Stimulated activated naive CD8-positive, alpha-beta T cell treated with anti-CD3 and anti-CD28 coated beads, Interleukin-15, amount 100 ng/mL, for 72 hours (primary cell): ENCODE results near the gene CTNNA2.
A peak's percentile ranks its signal among the peaks of the same experiment; 100 is the strongest.

Experiments used
- ATAC-seq: fragments of 150-1000 bp; cut with Tn5 transposase; 2 replicates; pipeline ENCODE4 v1.10.0; 2021; ENCODE audit warnings: mild to moderate bottlenecking, moderate library complexity
- DNase-seq, 2 donors: peaks; one replicate each; pipeline ENCODE4 v3.0.0; 2021 to 2022
- H3K27ac Mint-ChIP-seq, 2 donors: one replicate each; pipeline ENCODE4 v1.8.0; 2022; ENCODE audit warnings: mild to moderate bottlenecking in 2 of 2, mixed read lengths in 2 of 2, moderate library complexity in 2 of 2
- H3K27me3 Mint-ChIP-seq: one replicate; pipeline ENCODE4 v1.8.0; 2022; ENCODE audit warnings: mixed read lengths
- H3K4me1 Mint-ChIP-seq: one replicate; pipeline ENCODE4 v1.8.0; 2022; ENCODE audit warnings: mild to moderate bottlenecking, mixed read lengths
- H3K4me3 Mint-ChIP-seq, 2 donors: one replicate each; pipeline ENCODE4 v1.8.0; 2022; ENCODE audit warnings: mild to moderate bottlenecking in 2 of 2, mixed read lengths in 2 of 2, moderate library complexity in 1 of 2
- H3K9me3 Mint-ChIP-seq, 2 donors: one replicate each; pipeline ENCODE4 v1.8.0; 2022; ENCODE audit warnings: mixed read lengths in 2 of 2

Gene CTNNA2

DNA sequence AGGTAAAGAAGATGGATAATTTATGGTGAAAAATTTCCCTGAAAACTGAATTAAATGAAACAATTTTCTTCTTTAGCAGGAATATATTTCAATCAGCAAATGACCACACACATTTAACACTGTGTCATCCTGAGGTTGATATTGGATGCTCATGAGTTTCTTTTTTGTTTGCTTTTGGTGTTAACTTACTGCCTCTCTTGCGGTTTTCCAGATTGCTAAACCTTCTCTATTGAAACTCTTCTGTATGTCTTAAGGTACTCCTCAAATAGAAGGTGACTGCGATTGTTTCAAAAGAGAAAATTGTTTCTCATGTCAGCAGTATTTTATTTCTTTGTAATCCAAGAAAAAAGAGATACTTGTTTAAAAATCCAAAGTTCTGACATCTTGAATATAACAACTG, 692.6 kb downstream of the CTNNA2 start:
- H3K27me3 Mint-ChIP-seq = no peaks in the 10 kb centered on the region
- H3K27ac Mint-ChIP-seq = no peak overlapping the region
- no peak for DNase-seq
- no peaks in the 10 kb centered on the region for H3K4me1 Mint-ChIP-seq
- no peak for ATAC-seq
- H3K9me3 Mint-ChIP-seq = peaks cover 21 to 40% of the 10 kb centered on the region in 2 donors
- H3K4me3 Mint-ChIP-seq = no peak overlapping the region

DNA sequence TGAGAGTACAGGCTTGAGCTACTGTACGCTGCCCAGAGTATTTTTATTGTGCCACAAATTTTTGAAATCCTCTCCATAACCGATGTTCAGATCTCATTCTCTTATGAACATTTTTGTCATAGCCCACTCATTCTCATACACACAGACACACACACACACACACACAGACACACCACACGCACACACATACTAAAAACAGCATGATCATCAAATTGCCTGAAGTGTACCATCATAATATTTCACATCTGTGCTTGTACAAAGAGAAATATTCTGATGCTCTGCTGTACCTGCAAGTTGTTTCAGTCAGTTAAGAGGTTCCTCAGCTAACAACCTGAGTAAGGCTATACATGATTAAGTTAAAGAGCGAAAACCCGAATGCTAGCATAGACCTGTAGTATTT, 696.6 kb downstream of the CTNNA2 start:
- H3K4me3 Mint-ChIP-seq = no peak overlapping the region
- H3K27ac Mint-ChIP-seq = no peak overlapping the region
- no peaks in the 10 kb centered on the region for H3K27me3 Mint-ChIP-seq
- ATAC-seq (no peak), DNase-seq (no peak)
- H3K4me1 Mint-ChIP-seq = no peaks in the 10 kb centered on the region
- H3K9me3 Mint-ChIP-seq = peaks cover 15 to 29% of the 10 kb centered on the region in 2 donors

- Mint-ChIP-seq H3K4me1 (no peaks in the 10 kb centered on the region), H3K27ac (no peak overlapping the region), H3K27me3 (no peaks in the 10 kb centered on the region), H3K9me3 (peaks cover 8 to 23% of the 10 kb centered on the region in 2 donors), H3K4me3 (no peak overlapping the region)
- no peak for ATAC-seq
- DNase-seq = no peak
Observed at GRCh38 chr2:80217446-80217845, 704.6 kb downstream of the CTNNA2 start.

- no peak for ATAC-seq
- no peaks in the 10 kb centered on the region for H3K27me3 Mint-ChIP-seq
Observed at GRCh38 chr2:80222644-80223043, 709.8 kb downstream of the CTNNA2 start.

GRCh38 chr2:80231421-80231820, 718.6 kb downstream of the CTNNA2 start:
- H3K4me1 Mint-ChIP-seq = no peaks in the 10 kb centered on the region
- no peaks in the 10 kb centered on the region for H3K27me3 Mint-ChIP-seq
- H3K4me3 Mint-ChIP-seq = no peak overlapping the region
- ATAC-seq (no peak), DNase-seq (no peak)
- no peak overlapping the region for H3K27ac Mint-ChIP-seq
- peaks cover 9 to 18% of the 10 kb centered on the region in 2 donors for H3K9me3 Mint-ChIP-seq

More at GRCh38 chr2:80222644-80223043, 709.8 kb downstream of the CTNNA2 start:
- H3K9me3 Mint-ChIP-seq = peaks cover 5 to 13% of the 10 kb centered on the region in 2 donors
- H3K4me1 Mint-ChIP-seq = no peaks in the 10 kb centered on the region
- no peak for DNase-seq
- no peak overlapping the region for H3K4me3 Mint-ChIP-seq
- no peak overlapping the region for H3K27ac Mint-ChIP-seq

- Mint-ChIP-seq H3K4me3 (no peak overlapping the region), H3K27me3 (no peaks in the 10 kb centered on the region), H3K9me3 (peaks cover 5 to 12% of the 10 kb centered on the region in 2 donors), H3K4me1 (no peaks in the 10 kb centered on the region), H3K27ac (no peak overlapping the region)
- no peak for DNase-seq
- ATAC-seq = no peak
Observed at GRCh38 chr2:80233333-80233732, 720.5 kb downstream of the CTNNA2 start.

DNA sequence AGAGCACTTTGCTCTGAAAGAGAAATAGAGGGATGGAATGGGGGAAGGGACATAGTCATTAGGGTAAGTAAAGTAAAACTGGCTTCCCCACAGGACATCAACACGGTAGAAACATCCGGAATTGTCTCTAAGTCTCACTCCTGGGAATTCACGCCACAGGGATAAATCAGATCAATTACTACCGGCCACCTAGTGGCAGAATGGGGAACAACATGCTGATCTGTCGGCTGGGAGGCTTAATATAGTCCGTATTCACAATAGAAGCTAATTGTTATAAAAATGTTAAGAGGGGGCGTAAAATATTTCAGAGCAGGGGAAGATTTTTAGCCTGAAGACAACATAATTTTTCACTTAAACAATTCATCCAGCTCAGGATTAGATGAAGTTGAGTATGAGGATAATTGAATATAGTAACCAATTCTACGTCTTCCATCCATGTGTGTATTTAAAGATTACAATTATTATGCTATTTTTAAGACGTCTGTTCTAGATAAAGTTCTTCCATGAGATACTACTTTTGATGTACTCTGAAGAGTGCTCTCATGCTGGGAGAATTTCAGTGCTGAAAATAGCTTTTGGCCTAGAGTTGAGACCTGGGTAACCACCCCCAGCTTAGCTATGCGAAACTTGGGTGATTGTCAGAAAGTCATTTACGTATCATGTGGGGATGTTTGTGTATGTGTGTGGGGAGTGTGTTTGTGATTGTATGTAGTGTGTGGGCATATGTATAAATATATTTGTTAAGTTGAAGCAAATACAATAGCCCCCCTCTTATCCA, 726.0 kb downstream of the CTNNA2 start:
- H3K9me3 Mint-ChIP-seq = peaks cover 0 to 15% of the 10 kb centered on the region in 2 donors
- H3K27ac Mint-ChIP-seq = peak overlapping the region in 1 of 2 donors; percentile 36
- ATAC-seq = no peak
- peaks cover 7% of the 10 kb centered on the region for H3K27me3 Mint-ChIP-seq
- peak in 1 of 2 donors; percentile 10 for DNase-seq
- H3K4me3 Mint-ChIP-seq = no peak overlapping the region
- no peaks in the 10 kb centered on the region for H3K4me1 Mint-ChIP-seq

- DNase-seq = no peak
- ATAC-seq = no peak
- H3K9me3 Mint-ChIP-seq = peaks cover 0 to 8% of the 10 kb centered on the region in 2 donors
- H3K27me3 Mint-ChIP-seq = peaks cover 7% of the 10 kb centered on the region
- H3K27ac Mint-ChIP-seq = no peak overlapping the region
- no peaks in the 10 kb centered on the region for H3K4me1 Mint-ChIP-seq
- H3K4me3 Mint-ChIP-seq = no peak overlapping the region
Observed at GRCh38 chr2:80242355-80242910, 729.6 kb downstream of the CTNNA2 start.

- Mint-ChIP-seq H3K27me3 (peaks cover 7% of the 10 kb centered on the region), H3K4me1 (no peaks in the 10 kb centered on the region), H3K9me3 (peaks cover 3 to 5% of the 10 kb centered on the region in 2 donors), H3K27ac (no peak overlapping the region), H3K4me3 (no peak overlapping the region)
- DNase-seq = no peak
- ATAC-seq = no peak
Observed at GRCh38 chr2:80244905-80245584, 732.2 kb downstream of the CTNNA2 start.

DNA sequence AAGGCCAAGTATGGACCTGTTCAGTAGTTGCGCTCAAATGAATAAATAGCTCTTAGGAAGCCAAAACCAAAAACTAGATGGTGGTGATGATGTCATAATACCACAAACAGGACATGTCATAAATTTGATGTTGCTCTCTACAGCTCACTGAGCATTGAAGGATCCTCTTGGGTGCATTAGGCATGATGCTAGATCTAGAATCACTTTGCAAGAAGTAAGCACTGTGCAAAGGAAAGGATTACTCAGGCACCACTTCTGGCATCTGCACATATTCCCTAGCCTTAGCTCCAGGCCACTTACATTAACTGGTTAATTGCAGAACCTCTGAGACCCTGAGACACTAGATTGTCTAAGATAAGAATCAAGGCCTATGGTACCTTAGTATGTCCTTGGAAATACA, 733.7 kb downstream of the CTNNA2 start:
- ATAC-seq (no peak), DNase-seq (no peak)
- Mint-ChIP-seq H3K4me1 (no peaks in the 10 kb centered on the region), H3K4me3 (no peak overlapping the region), H3K27ac (no peak overlapping the region), H3K9me3 (peaks cover 5 to 7% of the 10 kb centered on the region in 2 donors), H3K27me3 (peaks cover 7% of the 10 kb centered on the region)

DNA sequence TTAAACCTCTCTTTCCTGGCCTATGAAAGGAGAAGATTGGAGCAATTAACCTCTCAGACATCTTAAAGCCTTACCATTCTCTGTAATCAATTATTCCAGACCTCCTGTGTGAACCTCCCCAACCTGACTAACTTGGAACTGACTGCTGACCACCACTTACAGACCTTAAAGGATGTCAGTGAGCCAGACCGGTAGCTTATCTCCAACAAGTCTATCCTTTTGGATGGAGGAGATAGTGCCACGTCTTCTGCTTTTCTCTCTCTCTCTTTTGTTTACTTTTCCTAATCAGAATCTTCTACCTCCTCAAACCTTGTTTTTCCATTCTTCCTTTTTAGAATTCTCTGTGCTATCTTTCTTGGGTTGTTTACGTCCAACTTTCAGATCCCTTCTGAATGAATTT, 734.5 kb downstream of the CTNNA2 start:
- Mint-ChIP-seq H3K27ac (no peak overlapping the region), H3K4me1 (no peaks in the 10 kb centered on the region), H3K9me3 (peaks cover 5 to 8% of the 10 kb centered on the region in 2 donors), H3K4me3 (no peak overlapping the region), H3K27me3 (peaks cover 5% of the 10 kb centered on the region)
- ATAC-seq = no peak
- DNase-seq = no peak

DNA sequence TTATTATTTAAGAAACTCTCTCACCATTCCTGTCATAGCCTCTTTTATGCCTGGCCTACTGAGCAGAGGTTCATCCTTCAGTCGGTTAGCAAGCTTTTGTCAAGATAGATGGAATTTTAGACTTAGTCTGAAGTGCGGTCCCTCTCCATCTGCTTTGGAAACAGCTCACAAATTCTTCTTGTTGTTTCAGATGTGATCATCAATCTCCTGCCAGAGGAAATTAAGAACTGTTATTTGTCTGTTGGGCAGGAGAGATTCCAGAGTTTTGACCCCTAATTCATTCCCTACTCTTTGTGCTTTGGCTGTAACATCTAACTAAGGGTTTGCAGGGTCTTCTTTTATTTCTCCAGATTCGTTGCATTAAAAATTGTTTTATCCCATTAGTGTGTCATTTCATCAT, 735.3 kb downstream of the CTNNA2 start:
- Mint-ChIP-seq H3K27ac (no peak overlapping the region), H3K9me3 (peaks cover 5 to 16% of the 10 kb centered on the region in 2 donors), H3K4me3 (no peak overlapping the region), H3K27me3 (no peaks in the 10 kb centered on the region), H3K4me1 (no peaks in the 10 kb centered on the region)
- ATAC-seq = no peak
- no peak for DNase-seq

- ATAC-seq = no peak
- no peaks in the 10 kb centered on the region for H3K4me1 Mint-ChIP-seq
- H3K27me3 Mint-ChIP-seq = no peaks in the 10 kb centered on the region
- no peak for DNase-seq
- no peak overlapping the region for H3K4me3 Mint-ChIP-seq
- no peak overlapping the region for H3K27ac Mint-ChIP-seq
- H3K9me3 Mint-ChIP-seq = peaks cover 5 to 21% of the 10 kb centered on the region in 2 donors
Observed at GRCh38 chr2:80252294-80252986, 739.6 kb downstream of the CTNNA2 start.

GRCh38 chr2:80255918-80256781, 743.3 kb downstream of the CTNNA2 start:
- Mint-ChIP-seq H3K4me1 (no peaks in the 10 kb centered on the region), H3K9me3 (peaks cover 0 to 14% of the 10 kb centered on the region in 2 donors), H3K4me3 (no peak overlapping the region), H3K27ac (no peak overlapping the region), H3K27me3 (no peaks in the 10 kb centered on the region)
- DNase-seq = no peak
- ATAC-seq = no peak

- Mint-ChIP-seq H3K9me3 (peaks cover 0 to 14% of the 10 kb centered on the region in 2 donors), H3K4me3 (no peak overlapping the region), H3K27me3 (no peaks in the 10 kb centered on the region), H3K27ac (no peak overlapping the region), H3K4me1 (no peaks in the 10 kb centered on the region)
- DNase-seq (no peak), ATAC-seq (no peak)
Observed at GRCh38 chr2:80256782-80257167, 743.9 kb downstream of the CTNNA2 start.
